Bone marrow (tissue), 2 donors: Measurements from ENCODE around the gene AGBL3.

Experiments
- DNase-seq, 2 donors: peaks; one replicate each; lab custom pipeline; 2025; lab: John Stamatoyannopoulos, UW

AGBL3 gene

DNA sequence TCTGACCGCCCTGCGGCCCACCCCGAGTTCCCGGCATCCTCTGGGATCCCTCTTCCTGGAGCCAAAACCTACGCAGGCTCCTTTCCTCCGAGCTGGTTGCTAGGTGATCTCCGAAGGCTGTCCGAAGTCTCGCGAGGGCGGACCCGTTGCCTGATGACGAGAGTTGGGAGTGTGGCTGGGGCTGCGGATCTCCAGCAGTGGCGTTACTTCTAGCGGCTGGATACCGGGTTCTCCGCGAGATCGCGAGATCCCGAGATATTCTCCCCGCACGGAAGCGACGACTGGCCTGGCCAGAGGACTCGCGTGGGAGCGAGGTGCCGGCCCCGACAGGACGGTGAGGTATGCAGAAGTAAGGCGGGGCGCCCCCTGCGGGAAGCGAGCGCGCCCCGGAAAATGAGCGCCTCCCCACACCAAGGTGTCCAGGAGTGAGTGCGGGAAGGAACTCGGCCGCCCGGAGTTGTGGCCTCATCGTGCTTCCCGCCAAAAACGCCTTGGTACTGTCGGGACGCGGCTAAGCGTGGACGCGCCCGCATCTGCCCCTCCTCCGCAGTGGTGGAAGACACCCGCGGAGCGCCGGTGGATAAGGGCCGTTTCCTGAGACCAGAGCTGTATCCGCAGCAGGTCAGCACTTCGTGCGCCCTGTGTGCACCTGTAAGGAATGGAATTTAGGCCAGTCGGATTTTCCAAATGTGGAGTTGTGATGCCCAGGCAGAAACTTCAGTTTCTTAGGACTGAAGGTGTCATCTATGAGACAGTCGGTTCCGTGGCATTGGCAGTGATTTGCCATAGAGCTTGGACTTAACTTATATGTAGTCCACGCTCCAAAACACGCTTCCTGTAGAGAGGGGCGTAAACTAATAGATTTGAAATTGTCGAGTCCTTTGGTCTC lies at the start of gene AGBL3:
AGBL3 (plus strand) TSS at position 146 of the 889 bp plus-strand sequence. CDS start 1,426 bp downstream, outside the sequence.
- peak; percentile 75 to 85 for DNase-seq

DNA sequence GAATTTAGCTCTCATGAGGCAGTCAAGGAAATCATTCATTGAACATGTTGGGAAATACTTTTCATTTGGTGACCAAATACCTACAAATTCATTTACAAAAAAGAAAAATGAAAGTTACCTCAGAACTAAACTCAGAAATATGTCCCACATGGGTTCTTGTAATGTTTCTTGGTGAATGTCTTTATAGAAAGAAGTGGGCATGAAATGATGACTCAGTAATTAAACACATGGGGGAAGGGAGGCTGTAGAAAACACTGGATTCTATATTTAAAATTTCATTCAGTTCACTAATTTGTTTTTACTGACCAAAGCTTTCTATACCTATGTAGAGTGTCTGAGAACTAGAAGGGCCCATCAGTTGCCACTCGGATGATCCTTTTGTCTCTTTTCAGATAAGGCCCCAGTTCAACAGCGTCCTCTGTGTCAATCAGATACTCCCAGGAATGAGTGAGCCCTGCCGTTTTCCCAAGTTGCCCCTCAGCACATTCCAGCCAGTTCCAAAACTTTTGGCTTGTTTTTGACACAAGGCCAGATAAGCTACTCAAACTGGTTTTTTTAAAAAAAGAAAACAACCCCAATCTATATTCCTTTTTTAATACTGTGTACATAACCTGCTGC lies 49.3 kb upstream of the AGBL3 start:
- DNase-seq, result no peak

DNA sequence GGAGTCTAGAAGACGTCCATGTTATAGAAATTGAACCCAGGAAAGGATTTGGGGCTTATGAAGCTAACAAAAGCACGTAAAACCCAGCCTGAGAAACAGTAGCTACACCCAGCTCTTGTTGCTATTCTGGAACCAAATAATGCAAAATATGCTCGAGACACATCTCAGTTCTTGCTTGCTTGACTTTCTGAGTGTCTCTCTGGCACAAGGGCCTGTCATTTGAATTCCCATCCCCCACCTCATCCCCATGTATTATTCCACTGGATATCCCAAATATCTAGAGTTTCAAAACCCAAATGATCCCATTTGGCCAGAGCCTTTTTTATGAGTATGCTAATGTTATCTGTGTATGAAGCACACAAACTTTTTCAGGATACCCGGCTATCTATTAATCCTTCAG lies 48.2 kb upstream of the AGBL3 start:
- DNase-seq, result no peak

DNA sequence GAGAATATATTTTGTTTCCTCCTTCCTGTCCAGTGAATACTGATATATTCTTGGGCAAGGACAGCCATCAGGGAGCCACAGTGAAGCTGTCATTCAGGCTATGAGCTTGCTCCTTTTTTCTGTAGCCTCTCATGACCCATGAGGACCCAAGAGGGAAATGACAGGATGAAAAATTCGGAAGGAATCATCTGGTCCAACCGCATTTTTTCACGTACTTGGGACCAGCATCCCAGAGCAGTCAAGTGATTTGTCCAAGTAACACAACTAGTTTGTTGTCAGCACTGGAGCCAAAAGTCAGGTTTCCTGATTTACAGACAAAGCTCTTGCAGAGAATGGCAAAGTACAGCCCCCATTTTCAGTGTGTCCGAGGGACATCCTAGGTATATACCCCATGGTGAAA lies 47.2 kb upstream of the AGBL3 start:
- DNase-seq, result no peak

DNA sequence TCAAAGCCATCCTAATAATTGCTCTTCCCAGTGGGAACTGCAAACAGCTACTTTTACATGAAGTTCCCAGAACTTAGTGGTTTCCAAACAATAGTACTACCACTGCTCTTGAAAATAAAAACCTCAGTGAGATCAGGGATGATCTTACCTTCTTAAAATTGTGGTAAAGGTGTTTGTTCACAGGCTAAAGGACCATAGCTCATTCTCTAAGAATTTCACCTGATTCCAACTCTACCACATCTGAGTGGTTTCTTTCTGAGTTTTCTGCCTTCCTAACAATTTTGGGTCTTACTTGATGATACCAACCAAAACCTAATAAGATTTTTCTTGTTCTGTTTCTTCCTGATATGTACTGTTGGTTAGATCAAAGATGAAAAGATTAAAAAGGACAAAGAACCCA lies 45.6 kb upstream of the AGBL3 start:
- DNase-seq, result no peak

DNA sequence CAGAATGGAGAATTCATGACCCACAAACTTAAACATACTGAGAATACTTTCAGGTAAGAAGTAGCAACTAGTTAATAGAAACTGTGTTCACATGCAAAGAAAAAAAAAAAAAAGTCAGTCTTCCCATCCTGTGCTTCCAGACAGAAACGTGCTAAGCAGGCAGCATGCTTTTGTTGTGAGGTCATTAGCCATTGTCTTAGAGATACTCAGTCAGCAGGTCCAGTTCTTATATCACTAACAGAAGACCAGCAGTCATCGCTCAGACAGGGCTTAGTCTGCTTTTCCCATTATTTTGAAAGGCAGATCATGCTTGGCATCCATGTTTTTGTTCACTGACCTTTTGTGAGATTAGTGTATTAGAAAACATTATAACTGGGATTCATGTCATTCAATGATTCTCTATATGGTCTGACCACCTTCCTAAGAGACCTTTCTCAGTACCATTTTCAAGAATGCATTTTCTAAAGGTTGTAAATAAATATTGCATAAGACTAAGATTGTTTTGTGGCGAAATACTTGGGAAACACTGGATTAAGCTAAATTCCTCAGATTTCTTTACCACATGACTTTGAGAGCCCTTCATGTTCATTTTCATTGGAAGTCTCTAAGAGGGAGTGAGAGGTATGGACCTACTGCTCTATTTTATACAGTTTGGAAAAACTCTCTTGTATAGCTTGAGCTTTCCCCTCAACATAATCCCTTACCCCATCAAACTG lies 45.0 kb upstream of the AGBL3 start:
- DNase-seq, result no peak

DNA sequence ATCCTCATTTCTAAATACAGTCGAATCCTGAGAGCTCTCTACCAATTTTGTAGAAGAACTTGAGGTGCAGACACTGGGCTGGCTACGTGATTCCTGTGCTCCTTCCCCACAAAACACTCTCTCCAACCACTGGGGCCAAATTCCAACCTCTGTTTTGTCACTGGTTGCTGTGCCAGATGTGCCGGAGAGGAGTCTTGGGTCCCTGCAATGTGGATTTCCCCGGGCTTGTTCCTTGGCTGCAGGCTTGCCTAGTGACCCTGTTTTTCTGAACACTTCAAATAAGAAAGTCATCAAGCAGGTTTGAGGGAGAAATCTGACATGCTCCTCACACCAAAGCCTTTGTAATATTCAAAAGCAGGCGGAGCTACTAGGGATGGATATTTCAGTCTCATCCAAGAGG lies 44.4 kb upstream of the AGBL3 start:
- no peak for DNase-seq

DNA sequence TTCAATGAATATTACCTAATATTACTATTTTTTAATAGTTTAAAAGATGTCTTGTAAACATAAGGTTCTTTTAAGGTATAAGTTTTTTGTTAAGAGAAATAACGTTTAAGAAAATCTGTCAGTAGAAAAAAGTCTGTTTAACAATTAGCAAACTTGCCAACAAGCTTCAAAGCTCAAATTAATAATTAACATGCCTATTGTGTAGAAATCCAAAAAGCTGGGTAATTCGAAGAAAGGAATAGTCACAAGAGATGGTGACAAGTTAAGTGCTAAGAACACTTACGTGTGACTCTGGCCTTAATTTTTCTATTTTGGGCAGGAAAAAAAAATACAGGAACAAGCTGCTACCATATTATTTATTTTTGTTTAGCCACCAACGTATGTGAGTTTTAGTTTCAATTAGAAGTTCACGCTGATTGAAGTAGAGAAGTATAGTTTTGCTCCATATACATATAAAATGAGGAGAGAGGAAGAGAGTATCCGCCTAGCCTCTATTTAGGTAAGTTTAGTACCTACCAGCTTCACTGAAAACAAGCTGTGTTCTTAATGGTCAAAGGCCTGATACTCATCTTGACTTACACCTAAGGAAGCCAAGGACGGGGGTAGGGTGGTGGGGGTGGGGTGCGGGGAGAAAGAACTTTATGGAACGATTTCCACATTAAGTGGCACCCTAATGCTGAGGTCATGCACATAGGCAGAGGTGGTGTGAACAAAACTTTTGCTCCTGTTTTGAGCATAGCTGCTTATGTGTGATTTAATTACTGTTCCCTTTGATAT lies 43.4 kb upstream of the AGBL3 start:
- no peak for DNase-seq

DNA sequence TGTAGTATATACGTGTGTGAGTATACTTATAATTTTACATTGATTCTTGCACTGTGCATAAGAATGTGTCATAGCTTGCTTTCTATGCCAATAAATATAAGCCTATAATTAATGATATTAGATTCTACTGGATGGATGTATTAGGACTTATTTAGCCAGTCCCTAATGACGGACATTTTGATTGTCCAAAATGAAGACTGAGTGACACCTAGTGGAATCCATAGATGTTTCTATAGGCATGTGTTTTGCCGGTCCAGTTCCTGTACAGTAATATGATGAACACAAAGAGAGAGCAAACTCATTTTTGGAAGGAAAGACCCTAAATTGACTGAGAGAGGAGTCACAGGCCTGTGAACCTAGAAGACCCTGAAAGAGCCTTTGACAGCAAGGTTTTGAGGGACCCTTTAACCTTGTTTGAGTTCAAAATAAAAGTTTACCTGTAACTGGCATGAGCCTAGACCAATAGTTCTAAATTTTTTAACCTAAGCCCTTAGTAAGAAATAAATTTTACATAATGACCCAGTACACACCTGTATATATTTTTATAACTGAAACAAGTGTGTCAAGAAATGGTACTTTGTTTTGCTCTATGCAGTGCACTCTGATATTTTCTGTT lies 42.4 kb upstream of the AGBL3 start:
- no peak for DNase-seq

DNA sequence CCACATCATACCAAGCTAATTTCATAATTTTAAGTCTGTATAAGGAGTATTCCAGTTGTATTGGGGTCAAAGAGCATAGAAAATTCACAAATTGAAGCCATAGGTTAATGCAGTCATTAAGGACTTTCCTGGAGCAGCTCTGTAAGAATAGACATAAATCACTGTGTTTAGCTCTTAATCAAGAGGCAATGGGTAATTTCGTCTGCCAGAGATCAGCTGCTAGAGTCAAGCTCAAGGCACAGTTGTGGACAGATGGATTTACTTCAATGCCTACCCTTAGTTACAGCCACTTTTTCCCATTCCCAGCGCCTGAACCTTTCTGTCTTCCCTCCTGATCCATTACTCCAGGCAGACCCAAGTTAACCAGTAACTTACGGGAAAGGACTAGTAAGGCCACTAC lies 40.6 kb upstream of the AGBL3 start:
- DNase-seq, result no peak

DNA sequence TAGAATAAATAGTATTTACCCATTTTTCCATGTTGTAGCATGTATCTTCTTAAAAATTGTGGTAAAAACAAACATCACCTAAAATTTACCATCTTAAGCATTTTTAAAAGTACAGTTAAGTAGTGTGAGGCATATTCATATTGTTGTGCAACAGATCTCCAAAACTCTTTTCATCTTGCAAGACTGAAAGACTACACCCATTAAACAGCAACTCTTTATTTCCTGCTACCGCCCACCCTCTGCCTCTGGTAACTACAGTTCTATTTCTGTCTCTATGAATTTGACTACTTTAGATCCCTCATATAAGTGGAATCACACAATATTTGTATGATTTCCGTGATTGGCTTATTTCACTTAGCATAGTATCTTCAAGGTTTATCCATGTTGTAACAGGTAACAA lies 40.0 kb upstream of the AGBL3 start:
- no peak for DNase-seq

DNA sequence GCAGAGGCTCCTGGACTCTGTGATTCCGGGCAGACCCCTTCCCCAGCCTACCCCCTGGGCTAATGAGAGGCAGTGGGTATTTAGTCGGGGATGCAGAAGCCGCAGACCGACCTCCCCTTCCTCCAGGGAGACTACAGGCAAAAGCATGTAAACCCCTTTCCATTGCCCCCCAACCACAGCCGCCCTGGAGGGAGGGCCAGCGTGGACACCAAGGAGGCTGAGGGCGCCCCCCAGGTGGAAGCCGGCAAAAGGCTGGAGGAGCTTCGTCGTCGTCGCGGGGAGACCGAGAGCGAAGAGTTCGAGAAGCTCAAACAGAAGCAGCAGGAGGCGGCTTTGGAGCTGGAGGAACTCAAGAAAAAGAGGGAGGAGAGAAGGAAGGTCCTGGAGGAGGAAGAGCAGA lies 39.0 kb upstream of the AGBL3 start:
- DNase-seq, result no peak

DNA sequence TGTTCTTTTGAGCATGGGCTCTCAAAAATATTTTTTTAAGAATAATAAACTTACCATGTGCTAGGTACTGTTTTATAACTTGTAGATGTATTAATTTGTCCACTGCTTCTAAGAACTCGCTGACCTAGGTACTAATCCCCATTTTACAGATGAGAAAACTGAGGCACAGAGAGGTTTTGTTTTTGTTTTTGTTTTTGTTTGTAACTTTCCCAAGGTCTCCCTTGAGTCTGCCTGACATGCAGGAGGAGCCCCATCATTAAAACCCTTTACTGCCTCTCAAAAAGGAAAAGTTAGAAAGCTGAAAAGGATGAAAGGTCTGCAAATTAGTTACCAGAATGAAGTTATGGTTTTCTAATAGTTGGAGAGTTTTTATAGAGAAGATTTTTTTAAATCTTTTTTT lies 38.5 kb upstream of the AGBL3 start:
- DNase-seq, result no peak

DNA sequence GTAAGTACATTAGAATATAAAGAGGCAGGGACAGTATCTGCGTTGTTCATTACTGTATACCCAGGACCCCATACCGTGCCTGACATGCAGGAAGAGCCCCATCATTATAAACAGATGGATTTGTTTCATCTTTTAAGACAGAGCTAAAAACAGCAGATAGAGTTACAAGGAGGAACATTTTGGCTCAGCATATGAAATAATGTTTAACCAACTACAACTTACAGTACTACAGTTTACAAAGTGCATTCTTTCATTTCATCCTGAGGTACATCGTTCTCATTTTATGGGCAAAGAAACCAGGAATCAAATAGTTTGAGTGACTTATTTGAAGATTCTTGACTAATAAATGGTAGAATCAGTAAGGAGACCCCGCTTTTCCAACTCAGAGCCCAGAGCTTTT lies 38.1 kb upstream of the AGBL3 start:
- no peak for DNase-seq

DNA sequence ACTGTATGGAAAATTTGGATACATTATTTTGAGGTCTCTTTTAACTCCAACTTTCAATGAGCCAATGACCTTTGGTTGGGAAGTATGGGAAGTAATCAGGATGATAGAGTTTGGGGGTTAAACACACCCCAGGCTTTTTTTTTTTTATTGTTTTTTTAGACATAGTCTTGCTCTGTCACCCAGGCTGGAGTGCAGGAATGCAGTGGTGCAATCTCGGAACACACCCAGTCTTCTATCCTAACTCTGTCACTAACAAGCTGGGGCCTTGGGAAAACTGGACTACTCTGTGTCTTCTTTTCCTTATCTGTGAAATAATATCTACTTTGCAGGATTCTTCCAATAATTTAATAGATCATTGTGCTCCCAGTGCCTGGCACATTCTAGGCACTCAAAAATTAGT lies 37.6 kb upstream of the AGBL3 start:
- DNase-seq, result no peak

DNA sequence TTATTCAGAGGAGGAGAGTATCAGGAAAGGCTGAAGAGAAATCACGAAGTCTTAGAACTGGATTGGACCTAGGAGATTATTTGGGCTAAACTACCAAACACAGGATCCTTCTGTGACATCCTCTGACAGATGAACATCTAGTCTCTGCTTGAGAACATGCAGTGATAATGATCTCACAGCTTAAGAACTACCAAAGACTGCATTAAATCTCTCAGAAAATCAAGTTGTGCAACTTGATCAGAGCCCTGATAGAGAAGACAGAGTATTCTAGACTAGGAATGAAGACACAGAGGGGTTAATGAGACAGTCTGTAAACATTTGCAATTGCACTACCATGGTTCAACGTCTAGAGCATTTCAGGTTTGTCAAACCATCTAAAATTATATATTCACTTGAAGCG lies 37.1 kb upstream of the AGBL3 start:
- no peak for DNase-seq

DNA sequence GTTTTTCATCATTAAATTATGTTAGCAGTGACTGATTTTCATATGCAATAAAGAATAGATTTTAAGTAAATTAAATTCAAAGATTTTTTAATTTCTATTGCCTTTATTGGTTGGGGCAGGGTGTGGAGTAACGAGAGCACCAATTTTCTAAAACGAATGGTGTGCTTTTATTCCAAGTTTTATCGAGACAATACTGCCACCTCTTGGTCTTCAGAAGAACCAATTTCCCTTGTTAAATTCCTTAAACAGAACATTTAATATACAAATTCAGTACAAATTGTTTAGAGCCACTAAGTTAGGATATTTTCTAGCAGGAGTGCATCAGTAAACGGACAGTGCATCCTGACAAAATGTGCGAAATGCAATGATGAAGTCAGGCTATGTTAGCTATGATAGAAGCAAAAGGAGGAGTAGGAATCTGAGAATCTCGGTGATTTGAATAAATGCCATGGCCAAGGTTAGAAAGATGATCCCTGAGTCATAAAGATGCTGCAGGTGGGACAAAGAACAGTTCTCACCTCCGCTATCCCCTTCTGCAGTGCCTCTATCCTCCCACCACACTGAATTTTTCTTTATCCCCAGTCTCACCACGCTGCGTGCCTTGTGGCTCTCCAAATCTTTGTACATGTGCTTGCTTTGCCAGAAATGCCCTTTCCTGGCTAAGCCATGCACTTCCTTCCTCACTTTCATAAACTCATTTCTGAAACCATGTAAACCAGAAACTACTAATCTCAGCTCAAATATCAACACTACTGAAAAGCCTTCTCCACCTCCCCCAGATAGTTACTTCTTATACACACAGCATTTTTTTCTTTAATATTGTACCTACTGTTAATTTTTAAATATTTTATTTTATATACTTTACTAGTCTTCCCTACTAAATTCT lies 31.9 kb upstream of the AGBL3 start:
- no peak for DNase-seq

DNA sequence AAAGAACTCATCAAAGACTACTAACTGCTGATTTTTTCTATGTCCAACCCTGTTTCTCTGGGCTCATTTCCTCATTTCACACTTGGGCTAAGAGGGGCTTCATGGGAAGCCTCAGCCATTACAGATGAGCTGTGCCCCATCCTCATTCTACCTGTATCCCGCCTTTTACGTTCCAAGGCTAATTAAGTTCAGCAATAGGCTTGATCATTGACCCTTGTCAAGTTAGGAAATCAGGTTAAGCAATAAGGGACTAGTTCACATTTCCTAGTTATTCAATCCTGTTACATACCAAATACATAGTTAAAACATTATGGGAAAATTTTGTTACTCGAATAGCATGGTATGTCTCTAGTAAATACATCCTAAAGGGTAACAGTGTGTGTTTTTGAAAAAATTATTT lies 29.3 kb upstream of the AGBL3 start:
- DNase-seq, result no peak

DNA sequence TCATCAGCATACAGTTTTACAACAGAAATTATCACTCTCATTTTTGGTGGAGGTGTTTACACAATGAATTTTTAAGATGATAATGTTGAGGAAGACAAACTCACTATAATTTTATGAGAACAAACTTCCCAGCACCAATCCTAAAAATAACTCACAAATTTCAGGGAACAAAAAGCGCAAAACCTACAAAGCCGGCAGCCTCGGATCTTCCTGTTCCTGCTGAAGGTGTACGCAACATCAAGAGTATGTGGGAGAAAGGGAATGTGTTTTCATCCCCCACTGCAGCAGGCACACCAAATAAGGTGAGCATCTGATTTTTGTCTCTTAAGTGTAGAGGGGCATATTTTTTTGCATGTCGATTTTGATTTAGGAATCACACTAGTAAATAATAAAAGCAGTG lies 26.5 kb upstream of the AGBL3 start:
- DNase-seq, result no peak

DNA sequence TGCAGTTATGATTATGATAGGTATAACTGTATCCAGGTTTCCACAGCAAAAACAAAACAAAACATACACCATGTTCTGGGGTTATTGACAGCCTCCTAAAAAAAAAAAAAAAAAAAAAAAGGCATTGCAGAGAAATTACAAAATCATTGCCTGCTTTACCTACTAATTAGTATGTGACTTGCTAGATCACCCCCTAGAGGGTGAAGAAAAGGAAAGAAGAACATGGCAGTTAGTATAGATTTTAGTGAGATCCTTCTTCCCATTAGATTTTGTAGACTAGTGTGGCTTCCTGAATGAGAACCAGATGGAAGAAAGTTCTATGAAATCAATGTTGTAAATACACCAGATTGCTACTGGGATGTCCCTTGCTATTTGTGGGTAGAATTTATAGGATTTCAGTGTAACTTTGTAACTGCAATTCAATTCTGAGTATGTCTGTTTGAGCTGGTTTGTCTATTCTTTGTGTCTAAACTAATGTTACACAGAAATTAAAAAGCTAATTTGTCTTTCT lies 24.0 kb upstream of the AGBL3 start:
- DNase-seq, result no peak

DNA sequence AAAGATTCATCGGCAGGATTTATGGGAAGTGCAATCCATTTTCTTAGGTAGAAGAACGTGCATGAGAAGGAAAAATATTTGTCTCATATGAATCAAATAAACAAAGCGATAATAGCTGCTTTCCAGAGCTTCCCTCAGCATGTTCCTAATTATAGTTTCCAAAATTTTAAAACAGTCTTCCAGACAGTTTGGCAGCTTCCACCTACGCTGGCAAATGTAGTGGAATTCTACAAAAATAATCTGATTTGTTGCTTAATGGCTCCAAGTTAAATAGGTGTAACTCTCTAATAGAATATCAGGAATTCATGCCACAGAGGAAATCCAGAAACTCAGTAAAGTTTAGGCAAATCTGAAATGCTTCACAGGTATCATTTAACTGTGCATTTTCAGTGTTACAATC lies 23.3 kb upstream of the AGBL3 start:
- no peak for DNase-seq
